DND-41 (cell line): Measurements from ENCODE around the gene BORCS6.

Source experiments
- EZH2 ChIP-seq: IDR thresholded peaks from 3 replicates; pipeline ENCODE4 v1.6.1; 2012; ENCODE audit warnings: borderline replicate concordance, low read depth, mild to moderate bottlenecking, moderate library complexity, low read length, inconsistent platforms; ENCODE audit not compliant: severe bottlenecking
- TF ChIP-seq, protein P1 (sequence below): IDR thresholded peaks from 2 replicates; pipeline ENCODE4 v1.5.1; 2012; ENCODE audit warnings: borderline replicate concordance, low read length, moderate library complexity, mild to moderate bottlenecking; ENCODE audit not compliant: poor library complexity, severe bottlenecking; ENCODE audit errors: extremely low read depth

DNA sequence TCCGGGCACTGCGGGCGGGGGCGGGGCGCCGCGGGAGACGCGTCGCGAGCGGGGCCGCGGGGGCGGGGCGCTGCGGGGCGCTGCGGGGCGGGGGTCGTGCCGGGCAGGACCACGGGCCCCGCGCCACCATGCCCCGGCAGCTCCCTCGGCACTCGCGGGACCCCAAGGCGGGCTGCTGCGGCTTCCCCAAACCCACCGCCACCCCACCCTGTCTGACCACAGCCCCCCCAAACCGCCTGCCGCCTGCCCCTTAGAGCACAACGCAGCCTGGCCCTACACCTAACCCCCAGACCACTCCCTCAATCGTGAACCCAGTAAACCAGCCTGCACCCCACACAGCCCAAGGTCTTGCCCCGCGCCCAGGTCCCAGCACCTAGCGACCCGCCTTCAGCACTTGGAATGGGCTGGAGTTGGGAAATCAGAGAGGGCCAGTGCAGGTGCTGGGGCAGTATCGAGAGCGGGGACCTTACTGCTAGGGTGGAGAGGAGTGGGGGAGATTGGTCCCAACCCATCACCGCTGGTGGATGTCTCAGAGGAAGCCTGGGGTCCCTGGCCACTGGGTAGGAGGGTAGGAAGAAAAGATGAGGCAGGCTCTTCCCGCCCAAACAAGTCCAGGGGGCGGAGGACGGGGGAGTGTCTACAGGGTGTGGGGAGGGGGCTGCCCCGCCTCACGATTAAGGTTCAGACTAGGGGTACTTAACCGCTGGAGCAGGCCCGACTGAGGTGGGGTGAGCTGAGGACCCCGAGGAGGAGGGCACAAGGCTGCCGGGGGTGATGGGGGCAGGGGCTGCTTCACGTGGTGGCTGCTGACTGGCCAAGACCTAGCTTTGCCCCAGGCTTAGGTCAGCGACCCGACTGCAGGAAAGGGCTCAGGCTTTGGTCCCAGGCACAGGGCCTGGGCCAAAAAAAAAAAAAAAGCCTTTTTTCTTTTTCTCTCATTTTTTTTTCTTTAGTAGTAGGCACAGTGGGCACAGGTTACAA is 26.7 kb downstream of the BORCS6 start:
- TF ChIP-seq, protein P1, sequence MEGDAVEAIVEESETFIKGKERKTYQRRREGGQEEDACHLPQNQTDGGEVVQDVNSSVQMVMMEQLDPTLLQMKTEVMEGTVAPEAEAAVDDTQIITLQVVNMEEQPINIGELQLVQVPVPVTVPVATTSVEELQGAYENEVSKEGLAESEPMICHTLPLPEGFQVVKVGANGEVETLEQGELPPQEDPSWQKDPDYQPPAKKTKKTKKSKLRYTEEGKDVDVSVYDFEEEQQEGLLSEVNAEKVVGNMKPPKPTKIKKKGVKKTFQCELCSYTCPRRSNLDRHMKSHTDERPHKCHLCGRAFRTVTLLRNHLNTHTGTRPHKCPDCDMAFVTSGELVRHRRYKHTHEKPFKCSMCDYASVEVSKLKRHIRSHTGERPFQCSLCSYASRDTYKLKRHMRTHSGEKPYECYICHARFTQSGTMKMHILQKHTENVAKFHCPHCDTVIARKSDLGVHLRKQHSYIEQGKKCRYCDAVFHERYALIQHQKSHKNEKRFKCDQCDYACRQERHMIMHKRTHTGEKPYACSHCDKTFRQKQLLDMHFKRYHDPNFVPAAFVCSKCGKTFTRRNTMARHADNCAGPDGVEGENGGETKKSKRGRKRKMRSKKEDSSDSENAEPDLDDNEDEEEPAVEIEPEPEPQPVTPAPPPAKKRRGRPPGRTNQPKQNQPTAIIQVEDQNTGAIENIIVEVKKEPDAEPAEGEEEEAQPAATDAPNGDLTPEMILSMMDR, result no peak
- no peak for TF ChIP-seq EZH2
